ENCODE data around the gene GMCL1.
"Not testable (repeated sequence)": the region's sequence is repeated elsewhere in the genome, so short reads cannot be mapped to it uniquely, and the experiment has no call there.

- TF ChIP-seq, protein P1, sequence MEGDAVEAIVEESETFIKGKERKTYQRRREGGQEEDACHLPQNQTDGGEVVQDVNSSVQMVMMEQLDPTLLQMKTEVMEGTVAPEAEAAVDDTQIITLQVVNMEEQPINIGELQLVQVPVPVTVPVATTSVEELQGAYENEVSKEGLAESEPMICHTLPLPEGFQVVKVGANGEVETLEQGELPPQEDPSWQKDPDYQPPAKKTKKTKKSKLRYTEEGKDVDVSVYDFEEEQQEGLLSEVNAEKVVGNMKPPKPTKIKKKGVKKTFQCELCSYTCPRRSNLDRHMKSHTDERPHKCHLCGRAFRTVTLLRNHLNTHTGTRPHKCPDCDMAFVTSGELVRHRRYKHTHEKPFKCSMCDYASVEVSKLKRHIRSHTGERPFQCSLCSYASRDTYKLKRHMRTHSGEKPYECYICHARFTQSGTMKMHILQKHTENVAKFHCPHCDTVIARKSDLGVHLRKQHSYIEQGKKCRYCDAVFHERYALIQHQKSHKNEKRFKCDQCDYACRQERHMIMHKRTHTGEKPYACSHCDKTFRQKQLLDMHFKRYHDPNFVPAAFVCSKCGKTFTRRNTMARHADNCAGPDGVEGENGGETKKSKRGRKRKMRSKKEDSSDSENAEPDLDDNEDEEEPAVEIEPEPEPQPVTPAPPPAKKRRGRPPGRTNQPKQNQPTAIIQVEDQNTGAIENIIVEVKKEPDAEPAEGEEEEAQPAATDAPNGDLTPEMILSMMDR (conservative IDR thresholded peaks at IDR 0.05; ENCODE audit: low read depth, low read length), result not testable (repeated sequence)
- TF ChIP-seq EZH2 (IDR thresholded peaks at IDR 0.05; ENCODE audit: low read length, unreplicated experiment); EZH2phosphoT487 (IDR thresholded peaks at IDR 0.05; ENCODE audit: borderline replicate concordance, low read length): not testable (repeated sequence)
Measured at GRCh38 chr2:69802781-69803367, 26.6 kb upstream of the GMCL1 start.
